ENCODE results near the gene LIF.
A peak's percentile ranks its signal among the peaks of the same experiment; 100 is the strongest.
"Not testable (repeated sequence)": the region's sequence is repeated elsewhere in the genome, so short reads cannot be mapped to it uniquely, and the experiment has no call there.

The LIF gene

GRCh38 chr22:30212363-30212995 lies 34.1 kb downstream of the LIF start:
- no peak for DNase-seq (ENCODE audit: low read depth in 1 of 2, low spot score in 1 of 2)

- DNase-seq (ENCODE audit: low read depth in 1 of 2, low spot score in 1 of 2) = no peak
Observed at GRCh38 chr22:30211124-30211820, 35.3 kb downstream of the LIF start.

GRCh38 chr22:30210235-30210909 lies 36.2 kb downstream of the LIF start:
- no peak for DNase-seq (ENCODE audit: low read depth in 1 of 2, low spot score in 1 of 2)

GRCh38 chr22:30209642-30210041 lies 36.9 kb downstream of the LIF start:
- DNase-seq (ENCODE audit: low read depth in 1 of 2, low spot score in 1 of 2) = no peak

- DNase-seq (ENCODE audit: low read depth in 1 of 2, low spot score in 1 of 2) = no peak
Observed at GRCh38 chr22:30208631-30209603, 37.6 kb downstream of the LIF start.

DNA sequence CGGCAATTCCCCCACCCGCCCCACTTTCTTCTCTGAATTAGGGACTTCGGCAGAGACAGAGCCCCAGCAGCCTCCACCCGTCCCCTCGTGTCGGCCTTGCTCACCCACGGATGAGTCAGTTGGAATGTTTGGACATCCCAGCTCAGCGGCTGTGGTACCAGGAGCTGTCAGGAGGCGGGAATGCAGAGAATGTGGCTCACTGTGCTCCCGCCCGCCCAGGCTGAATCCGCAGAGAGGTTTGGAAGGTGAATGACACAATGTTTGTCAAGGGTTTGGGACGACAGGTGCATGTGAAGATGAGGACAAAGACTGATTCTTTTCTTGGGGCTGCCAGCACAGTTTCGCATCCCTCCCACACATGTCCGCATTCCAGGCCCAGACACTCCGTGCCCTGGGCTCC lies 39.6 kb downstream of the LIF start:
- DNase-seq (ENCODE audit: low read depth in 1 of 2, low spot score in 1 of 2) = no peak

- no peak for DNase-seq (ENCODE audit: low read depth in 1 of 2, low spot score in 1 of 2)
Observed at GRCh38 chr22:30205281-30206115, 41.1 kb downstream of the LIF start.

DNA sequence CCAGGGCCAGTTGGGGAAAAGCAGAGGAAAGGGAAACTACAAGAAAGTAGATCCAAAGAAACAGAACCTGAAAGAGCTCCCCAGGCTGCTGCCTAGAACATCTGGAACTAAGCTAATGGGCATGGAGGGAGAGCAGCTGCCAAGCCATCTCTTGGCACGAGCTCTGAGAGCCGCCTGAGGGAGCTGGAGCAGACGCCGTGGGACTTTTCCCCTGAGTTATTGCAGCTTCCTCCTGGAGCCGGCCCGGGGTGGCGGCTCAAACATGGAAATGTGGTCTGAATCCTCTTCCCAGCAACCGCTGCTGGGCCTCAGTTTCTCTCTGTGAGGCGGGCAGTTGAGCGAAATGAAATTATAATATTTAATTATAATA lies 41.8 kb downstream of the LIF start:
- no peak for DNase-seq (ENCODE audit: low read depth in 1 of 2, low spot score in 1 of 2)

GRCh38 chr22:30204015-30204741 lies 42.4 kb downstream of the LIF start:
- DNase-seq (ENCODE audit: low read depth in 1 of 2, low spot score in 1 of 2) = no peak

- DNase-seq (ENCODE audit: low read depth in 1 of 2, low spot score in 1 of 2) = no peak
Observed at GRCh38 chr22:30202531-30203006, 44.0 kb downstream of the LIF start.

- no peak for DNase-seq (ENCODE audit: low read depth in 1 of 2, low spot score in 1 of 2)
Observed at GRCh38 chr22:30201945-30202344, 44.6 kb downstream of the LIF start.

DNA sequence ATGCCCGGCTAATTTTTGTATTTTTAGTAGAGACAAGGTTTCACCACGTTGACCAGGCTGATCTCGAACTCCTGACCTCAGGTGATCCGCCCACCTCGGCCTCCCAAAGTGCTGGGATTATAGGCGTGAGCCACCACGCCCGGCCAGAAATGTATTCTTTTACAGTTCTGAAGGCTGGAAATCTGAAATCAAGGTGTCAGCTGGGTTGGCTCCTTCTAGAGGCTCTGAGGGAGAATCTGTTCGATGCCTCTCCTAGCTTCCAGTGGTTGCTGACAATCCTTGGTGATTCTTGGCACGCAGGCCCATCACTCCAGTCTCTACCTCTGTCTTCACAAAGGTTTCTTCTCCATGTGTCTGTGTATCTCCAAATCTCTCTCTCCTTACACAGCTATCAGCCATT lies 45.7 kb downstream of the LIF start:
- DNase-seq (ENCODE audit: low read depth in 1 of 2, low spot score in 1 of 2) = not testable (repeated sequence)

- DNase-seq (ENCODE audit: low read depth in 1 of 2, low spot score in 1 of 2) = no peak
Observed at GRCh38 chr22:30198921-30199320, 47.6 kb downstream of the LIF start.

DNA sequence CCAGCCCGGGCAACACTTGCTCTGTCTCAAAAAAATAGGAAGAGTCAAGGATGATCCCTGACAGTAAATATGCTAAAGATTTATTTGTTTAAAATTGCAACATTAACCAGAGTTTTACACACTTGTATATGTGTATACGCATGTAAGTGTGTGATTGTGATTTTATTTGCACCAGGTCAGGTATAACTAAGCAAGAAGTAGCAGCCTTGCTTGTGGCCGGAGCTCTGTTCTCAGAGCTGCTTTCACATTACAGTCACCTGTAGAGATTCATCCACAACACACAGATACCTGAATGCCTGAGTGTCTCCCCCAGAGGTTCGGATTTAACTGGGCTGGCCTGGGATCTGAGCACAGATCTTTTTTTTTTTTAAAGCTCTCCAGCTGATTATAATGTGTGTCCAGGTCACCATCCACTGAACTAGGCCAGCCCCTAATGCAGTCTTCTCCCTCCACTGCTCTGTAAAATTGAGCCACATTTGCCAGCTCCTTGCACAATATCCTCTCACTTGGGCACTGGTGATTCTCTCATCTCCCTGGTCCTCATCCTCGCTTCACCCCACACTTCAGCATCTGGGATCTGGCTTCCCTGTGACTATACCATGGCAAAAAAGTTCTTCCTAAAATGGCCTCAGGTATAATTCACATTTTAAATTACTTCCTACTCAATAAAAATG lies 48.3 kb downstream of the LIF start:
- no peak for DNase-seq (ENCODE audit: low read depth in 1 of 2, low spot score in 1 of 2)

GRCh38 chr22:30197389-30197788 lies 49.2 kb downstream of the LIF start:
- DNase-seq (ENCODE audit: low read depth in 1 of 2, low spot score in 1 of 2) = no peak

GRCh38 chr22:30196880-30197336 lies 49.7 kb downstream of the LIF start:
- DNase-seq (ENCODE audit: low read depth in 1 of 2, low spot score in 1 of 2) = no peak

GRCh38 chr22:30196141-30196879 lies 50.2 kb downstream of the LIF start:
- peak in 1 of 2 donors; percentile 25 for DNase-seq (ENCODE audit: low read depth in 1 of 2, low spot score in 1 of 2)
